Measurements from ENCODE around the gene EEF1G.
"Not testable (repeated sequence)": the region's sequence is repeated elsewhere in the genome, so short reads cannot be mapped to it uniquely, and the experiment has no call there.

EEF1G gene

GRCh38 chr11:62603072-62603408 lies 29.3 kb upstream of the EEF1G start:
- DNase-seq (ENCODE audit: low read depth) = no peak

GRCh38 chr11:62602141-62603071 lies 28.7 kb upstream of the EEF1G start:
- DNase-seq (ENCODE audit: low read depth) = peak; percentile 60

- DNase-seq (ENCODE audit: low read depth) = peak; percentile 98
Observed at GRCh38 chr11:62601372-62602140, 27.9 kb upstream of the EEF1G start, which contains the start of gene MTA2. TSS of gene MTA2 (minus strand) at chr11:62601865. CDS start at chr11:62601450, 415 bp downstream.

GRCh38 chr11:62601122-62601371 lies 27.4 kb upstream of the EEF1G start:
- peak; percentile 31 for DNase-seq (ENCODE audit: low read depth)

DNA sequence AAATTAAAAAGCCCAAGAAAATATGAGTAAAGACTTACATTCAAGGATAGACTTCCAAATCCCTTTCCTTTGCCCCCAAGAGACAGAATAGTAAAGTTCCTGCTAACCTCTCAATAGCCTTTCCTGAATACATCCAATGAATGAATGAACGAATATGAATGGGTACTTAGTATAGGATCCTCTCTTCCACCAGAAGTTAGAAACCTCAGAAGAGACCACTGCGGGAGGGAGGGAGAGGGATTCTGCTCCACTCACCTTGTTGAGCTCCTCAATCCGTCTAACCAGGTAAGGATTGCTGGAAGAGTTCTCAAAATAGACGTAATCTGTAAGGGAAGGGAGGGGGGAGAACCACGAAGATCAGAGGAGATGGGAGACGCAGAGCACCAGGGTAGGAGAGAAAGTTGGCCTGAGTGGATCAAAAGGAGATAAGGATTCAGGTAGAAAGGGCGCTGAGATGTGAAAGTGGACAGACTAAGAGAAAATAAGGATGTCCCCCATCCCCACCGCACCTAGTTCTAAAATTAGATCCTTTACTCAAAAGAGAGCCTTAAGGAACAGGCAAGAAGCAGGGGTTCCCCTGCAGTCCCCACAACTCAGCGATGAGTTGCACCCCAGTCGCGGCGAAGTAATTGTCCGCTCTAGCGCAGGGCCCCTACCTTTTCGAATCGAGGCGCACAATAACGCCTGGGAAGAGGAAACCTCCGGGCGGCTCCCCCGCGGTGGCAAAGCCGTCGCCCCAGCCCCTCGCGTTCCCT lies 26.9 kb upstream of the EEF1G start:
- DNase-seq (ENCODE audit: low read depth) = no peak

- DNase-seq (ENCODE audit: low read depth) = no peak
Observed at GRCh38 chr11:62599901-62600300, 26.2 kb upstream of the EEF1G start.

DNA sequence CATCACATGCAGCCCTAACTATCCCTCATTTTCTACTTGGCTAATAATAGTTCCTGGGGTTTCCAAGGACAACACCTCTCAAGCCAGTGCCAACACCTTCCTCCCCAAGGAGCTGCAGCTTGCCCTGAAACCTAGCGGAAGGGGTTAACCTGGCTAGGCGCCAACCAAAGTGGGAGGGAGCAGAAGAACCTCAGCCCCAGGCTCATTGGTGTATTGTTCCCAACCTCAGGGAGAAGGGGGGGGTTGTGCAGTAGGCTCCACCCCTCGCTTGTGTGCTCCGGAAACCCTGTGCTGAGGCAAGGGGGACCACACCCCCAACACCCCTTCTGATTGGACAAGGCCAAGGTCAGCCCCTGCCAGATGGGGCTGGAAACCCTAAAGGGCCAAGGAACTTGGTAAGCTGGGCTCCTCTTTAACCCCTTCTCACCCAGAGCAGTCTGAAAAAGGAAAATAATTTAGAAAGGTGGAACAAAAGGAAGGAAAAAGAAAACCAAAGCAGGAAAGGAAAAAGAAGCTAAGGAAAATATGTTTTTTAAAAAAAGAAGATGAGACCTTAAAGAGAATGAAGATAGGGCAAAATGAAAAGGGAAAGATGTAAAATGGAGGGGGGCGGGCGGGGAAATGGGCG lies 25.5 kb upstream of the EEF1G start:
- DNase-seq (ENCODE audit: low read depth) = peak; percentile 100

- DNase-seq (ENCODE audit: low read depth) = no peak
Observed at GRCh38 chr11:62595124-62595523, 21.4 kb upstream of the EEF1G start.

GRCh38 chr11:62593434-62594044 lies 19.8 kb upstream of the EEF1G start:
- peak; percentile 73 for DNase-seq (ENCODE audit: low read depth)

DNA sequence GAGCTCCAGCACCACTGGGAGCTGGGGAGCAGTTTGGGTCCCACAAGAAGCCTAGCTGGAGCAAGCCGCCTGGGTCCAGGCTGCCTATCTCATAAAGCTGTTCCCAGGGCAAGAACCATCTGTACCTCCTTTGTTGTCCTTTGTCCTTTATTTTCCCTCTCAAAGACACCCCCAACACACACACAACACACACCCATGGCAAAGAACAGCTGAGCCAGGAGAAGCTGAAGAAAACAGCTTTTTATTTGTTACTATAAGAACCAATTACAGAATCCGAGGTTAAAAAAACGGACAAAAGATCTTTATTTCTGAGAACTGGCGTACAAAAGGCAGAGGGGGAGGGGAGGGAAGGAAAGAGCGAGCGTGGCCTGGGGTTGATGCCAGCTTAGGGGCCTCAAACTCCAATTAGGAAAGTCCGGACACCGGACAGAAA lies 19.3 kb upstream of the EEF1G start:
- no peak for DNase-seq (ENCODE audit: low read depth)

DNA sequence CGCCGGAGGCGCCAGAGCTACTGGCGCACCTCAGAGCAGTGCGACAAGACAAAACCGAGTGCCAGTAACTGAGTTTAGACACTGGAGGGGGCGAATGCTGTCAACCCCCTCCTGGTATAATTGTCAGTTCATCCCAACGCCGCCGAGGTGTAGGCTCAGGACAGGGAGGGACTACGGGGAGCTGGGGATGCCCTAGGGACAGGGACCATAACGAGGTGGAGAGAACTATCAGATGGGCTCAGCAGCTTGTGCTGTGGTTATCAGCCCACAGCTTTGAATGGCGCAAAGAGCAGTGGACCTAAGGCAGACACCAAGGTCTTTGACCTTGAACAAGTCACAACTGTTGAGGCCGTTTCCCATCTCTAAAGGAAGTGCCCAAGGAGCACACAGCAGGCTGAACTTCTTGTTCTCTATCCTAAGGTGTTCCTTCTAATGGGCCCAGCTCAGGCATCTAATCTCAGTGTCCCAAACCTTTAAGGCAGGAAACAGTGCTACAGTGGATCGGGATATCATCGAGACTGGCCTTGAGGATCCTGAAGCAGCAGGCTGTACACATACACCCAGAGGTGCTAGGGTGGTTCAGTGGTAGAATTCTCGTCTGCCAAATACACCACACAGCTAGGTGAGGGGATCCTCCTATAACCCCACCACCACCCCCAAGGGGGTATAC lies 18.6 kb upstream of the EEF1G start:
- peak; percentile 17 for DNase-seq (ENCODE audit: low read depth)

DNA sequence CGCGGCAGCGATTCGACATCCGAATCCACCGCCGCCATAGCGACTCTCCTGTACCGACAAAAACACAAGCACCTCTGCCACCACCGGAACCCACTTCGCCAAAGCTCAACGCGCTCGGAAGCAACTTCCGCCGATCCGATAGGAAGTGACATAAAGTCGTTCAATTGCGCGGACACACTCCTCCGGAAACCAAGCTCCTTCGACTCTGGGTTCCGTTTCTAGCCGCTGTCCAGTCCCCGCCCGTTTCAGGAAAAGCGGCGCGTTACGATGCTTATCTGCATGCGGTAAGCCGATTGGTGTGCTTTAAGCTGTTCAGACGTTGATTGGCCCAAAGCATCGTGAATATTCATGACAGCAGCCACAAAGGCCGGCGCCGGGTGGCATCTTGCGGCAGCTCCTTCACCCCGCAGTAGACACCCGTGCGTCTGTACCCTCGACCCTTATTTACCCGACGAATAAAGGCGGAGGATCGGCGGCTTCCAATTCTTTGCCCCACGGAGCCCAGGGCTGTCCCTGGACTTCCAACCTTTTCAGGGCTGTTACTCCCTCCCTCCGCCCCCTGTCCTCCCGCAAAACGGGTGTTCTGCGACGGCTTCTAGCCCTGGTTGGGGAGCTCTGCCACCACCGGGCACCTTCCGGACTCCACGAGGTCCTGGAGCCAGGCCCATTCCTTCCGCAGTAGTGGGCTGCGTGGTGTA lies 17.9 kb upstream of the EEF1G start, which contains the start of gene TUT1:
TSS of gene TUT1 (minus strand) at position 76 of the 698 bp plus-strand sequence. CDS start at position 38, 38 bp downstream.
- DNase-seq (ENCODE audit: low read depth) = peak; percentile 100

GRCh38 chr11:62588966-62589637 lies 15.4 kb upstream of the EEF1G start:
- peak; percentile 48 for DNase-seq (ENCODE audit: low read depth)

- not testable (repeated sequence) for DNase-seq (ENCODE audit: low read depth)
Observed at GRCh38 chr11:62585356-62585755, 11.7 kb upstream of the EEF1G start.

GRCh38 chr11:62581735-62582134 lies 8.0 kb upstream of the EEF1G start:
- DNase-seq (ENCODE audit: low read depth) = not testable (repeated sequence)

- no peak for DNase-seq (ENCODE audit: low read depth)
Observed at GRCh38 chr11:62580959-62581715, 7.4 kb upstream of the EEF1G start.

DNA sequence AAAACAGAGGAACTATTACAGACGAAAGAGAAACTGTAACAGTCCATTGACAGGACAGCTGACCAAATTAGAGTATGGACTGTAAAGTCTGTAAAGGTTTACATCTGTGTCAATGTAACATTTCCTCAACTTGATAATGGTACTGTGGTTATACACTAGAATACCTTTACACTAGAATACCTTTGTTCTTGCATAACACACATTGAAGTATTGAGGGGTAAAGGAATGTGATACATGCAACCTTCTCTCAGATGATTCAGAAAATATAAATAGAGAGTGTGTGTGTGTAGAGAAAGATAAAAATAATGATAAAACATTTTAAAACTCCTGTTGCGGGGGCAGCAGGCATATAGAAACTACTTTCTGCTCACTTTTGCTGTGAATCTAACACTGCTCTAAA lies 5.6 kb upstream of the EEF1G start:
- no peak for DNase-seq (ENCODE audit: low read depth)

- no peak for DNase-seq (ENCODE audit: low read depth)
Observed at GRCh38 chr11:62578541-62578940, 4.8 kb upstream of the EEF1G start.

All from iris pigment epithelial cell (primary cell).